ENCODE data around the gene MMP10. TPM values are rescaled to one million over a fixed set of nuclear protein-coding genes. Genes with fewer than 3 reads are reported as not detected.
"Not testable (repeated sequence)": the region's sequence is repeated elsewhere in the genome, so short reads cannot be mapped to it uniquely, and the experiment has no call there.

MMP10 gene
- total and polyA plus RNA-seq, 2 of the 8 experiments (the other 6 are each of a cell fraction or from before 2014, with no cell fraction given): 0.03 to 0.17 TPM

DNA sequence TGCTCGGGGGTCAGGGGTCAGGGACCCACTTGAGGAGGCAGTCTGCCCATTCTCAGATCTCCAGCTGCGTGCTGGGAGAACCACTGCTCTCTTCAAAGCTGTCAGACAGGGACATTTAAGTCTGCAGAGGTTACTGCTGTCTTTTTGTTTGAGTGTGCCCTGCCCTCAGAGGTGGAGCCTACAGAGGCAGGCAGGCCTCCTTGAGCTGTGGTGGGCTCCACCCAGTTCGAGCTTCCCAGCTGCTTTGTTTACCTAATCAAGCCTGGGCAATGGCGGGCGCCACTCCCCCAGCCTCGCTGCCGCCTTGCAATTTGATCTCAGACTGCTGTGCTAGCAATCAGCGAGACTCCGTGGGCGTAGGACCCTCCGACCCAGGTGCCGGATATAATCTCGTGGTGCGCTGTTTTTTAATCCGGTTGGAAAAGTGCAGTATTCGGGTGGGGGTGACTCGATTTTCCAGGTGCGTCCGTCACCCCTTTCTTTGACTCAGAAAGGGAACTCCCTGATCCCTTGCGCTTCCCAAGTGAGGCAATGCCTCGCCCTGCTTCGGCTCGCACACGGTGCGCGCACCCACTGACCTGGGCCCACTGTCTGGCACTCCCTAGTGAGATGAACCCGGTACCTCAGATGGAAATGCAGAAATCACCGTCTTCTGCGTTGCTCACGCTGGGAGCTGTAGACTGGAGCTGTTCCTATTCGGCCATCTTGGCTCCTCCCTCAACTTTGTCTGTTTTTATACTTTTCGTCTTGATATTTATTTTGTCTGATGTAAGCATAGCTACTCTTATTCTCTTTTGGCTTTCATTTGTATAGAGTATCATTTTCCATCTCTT, 33.5 kb downstream of the MMP10 start:
- Histone ChIP-seq H3K4me3 (ENCODE audit: extremely low read depth in 1 of 4, insufficient read depth in 2 of 4, low read depth in 3 of 4, low read length in 4 of 4) (peak overlapping the region in 2 of 4 experiments; percentile 36 to 47; a peak in 2 of 8 replicates), H3K9ac (replicated peaks in 1 of 4; ENCODE audit: extremely low read depth in 1 of 4, low read depth in 3 of 4, low read length in 3 of 4) (peak overlapping the region in 1 of 4 experiments; percentile 63; a peak in 2 of 7 replicates), H3K4me2 (ENCODE audit: insufficient read depth in 1 of 2, low read depth in 2 of 2, low read length in 2 of 2) (peak overlapping the region in 1 of 2 experiments; percentile 37; a peak in 1 of 4 replicates)
- not testable (repeated sequence) for H2BK15ac ChIP-seq (ENCODE audit: low read length); H2AFZ ChIP-seq (ENCODE audit: low read length); H3K79me1 ChIP-seq (ENCODE audit: low read depth, low read length); H3K4ac ChIP-seq (replicated peaks; ENCODE audit: insufficient read length, low read depth, low read length); H3K27me3 ChIP-seq (replicated peaks in 1 of 4; ENCODE audit: control insufficient read depth in 3 of 4, extremely low read depth in 1 of 4, insufficient read depth in 3 of 4, low read length in 3 of 4); H3K23me2 ChIP-seq (ENCODE audit: low read depth, low read length); H2BK20ac ChIP-seq (ENCODE audit: low read length); H4K20me1 ChIP-seq (replicated peaks in 1 of 2; ENCODE audit: control insufficient read depth in 1 of 2, insufficient read depth in 2 of 2, low read length in 2 of 2); H2BK120ac ChIP-seq (replicated peaks; ENCODE audit: low read depth, low read length); H3K23ac ChIP-seq (ENCODE audit: insufficient read length); H4K5ac ChIP-seq (ENCODE audit: insufficient read length, low read depth, low read length); H4K8ac ChIP-seq (ENCODE audit: extremely low read depth, insufficient read depth, low read length); H3K18ac ChIP-seq (ENCODE audit: extremely low read depth, low read length); H4K91ac ChIP-seq (replicated peaks; ENCODE audit: insufficient read length, low read length); FAIRE-seq; H2BK5ac ChIP-seq (ENCODE audit: low read depth, low read length); DNase-seq (ENCODE audit: low read depth in 1 of 2, low spot score in 2 of 2); H3K4me1 ChIP-seq (replicated peaks in 1 of 4; ENCODE audit: control insufficient read depth in 3 of 4, insufficient read depth in 4 of 4, low read length in 3 of 4); H3K27ac ChIP-seq (ENCODE audit: low read depth, low read length); H2BK12ac ChIP-seq (ENCODE audit: low read depth, low read length); H3K9me3 ChIP-seq (ENCODE audit: insufficient read depth in 2 of 2, low read depth in 1 of 2, low read length in 1 of 2); H3K36me3 ChIP-seq (ENCODE audit: control insufficient read depth in 2 of 4, insufficient read depth in 4 of 4, low read length in 3 of 4); H3K14ac ChIP-seq (ENCODE audit: insufficient read length); H3K56ac ChIP-seq (replicated peaks; ENCODE audit: insufficient read length, low read depth, low read length); H2AK5ac ChIP-seq (ENCODE audit: low read depth, low read length); H3K79me2 ChIP-seq (ENCODE audit: control insufficient read depth in 1 of 2, insufficient read depth in 2 of 2, low read length in 2 of 2)
- ChIA-PET CTCF (ENCODE audit: partially characterized antibody) (interaction anchor here (1.0 to 1.8 kb wide), 4 partner anchors 10 to 40 kb away, joined by 3 to 4 read pairs (median 3); partner anchors contain the start of gene MMP10), POLR2A (ENCODE audit: partially characterized antibody) (interaction anchor here (1.0 kb wide), 1 partner anchor 34 kb away, joined by 3 read pairs; the partner anchor contains the start of gene MMP10)
- WGBS, 2 experiments (ENCODE audit: extremely low coverage in 1 of 2, insufficient coverage in 1 of 2, insufficient read length in 1 of 2, insufficient replicate concordance in 2 of 2, low coverage in 1 of 2, low lambda C conversion rate in 2 of 2, missing lambda C conversion rate in 1 of 2): 82% methylated on average over 27 of the region's 32 CpGs; no CpG with 5 or more reads in 1 of the 2 experiments
